ENCODE results near the gene LRRC59. TPM values are rescaled to one million over a fixed set of nuclear protein-coding genes. Genes with fewer than 3 reads are reported as not detected.

Gene LRRC59
- total and polyA plus RNA-seq, 2 of the 8 experiments (the other 6 are each of a cell fraction or from before 2014, with no cell fraction given): 48.3 to 117 TPM

- TF ChIP-seq CHD7 (IDR thresholded peaks at IDR 0.05; ENCODE audit: insufficient replicate concordance, low read length) (no peak), SAP30 (IDR thresholded peaks at IDR 0.05; ENCODE audit: insufficient read depth, insufficient replicate concordance, low read length) (no peak), CHD1 (IDR thresholded peaks at IDR 0.05; ENCODE audit: low read depth, low read length) (no peak), CREB1 (IDR thresholded peaks at IDR 0.05) (no peak), TAF7 (optimal IDR thresholded peaks at IDR 0.05; ENCODE audit: borderline replicate concordance, low read depth, low read length) (no peak), RNF2 (IDR thresholded peaks at IDR 0.05; ENCODE audit: borderline replicate concordance, low read depth, low read length, missing control alignments, poor library complexity, severe bottlenecking) (no peak), PHF8 (conservative IDR thresholded peaks at IDR 0.05; ENCODE audit: low read depth, low read length) (no peak), POLR2AphosphoS5 (IDR thresholded peaks at IDR 0.05; ENCODE audit: low read depth, low read length) (no peak), TAF1 (IDR thresholded peaks at IDR 0.05; ENCODE audit: low read depth, low read length) (no peak), JUND (IDR thresholded peaks at IDR 0.05; ENCODE audit: low read length) (no peak)
These were observed 59.4 kb downstream of the LRRC59 start (continued) for GRCh38 chr17:50337956-50338355.
